Common myeloid progenitor, CD34-positive (primary cell): Measurements from ENCODE around the gene NAPSA.

ENCODE experiments used
- CTCF ChIA-PET: fragments of 350-600 bp; sonication (Branson Sonifier 250); formaldehyde crosslinking; loops from one replicate; lab custom pipeline; 2021; ENCODE audit warnings: antibody characterized with exemption; lab: Charles Lee
- POLR2A ChIA-PET: fragments of 350-600 bp; sonication (Branson Sonifier 250); formaldehyde crosslinking; loops from one replicate; lab custom pipeline; 2021; ENCODE audit warnings: antibody characterized with exemption; lab: Charles Lee
- DNase-seq, 3 donors: peaks; one replicate each; pipeline versions ENCODE4 v3.0.0 to v3.0.0-alpha.2; 2013
- H3K27ac ChIP-seq, 2 experiments: 1 replicate in 1 of 2; 2 replicates in 1 of 2; pipeline ENCODE4 v1.7.0; 2013; ENCODE audit warnings: inconsistent platforms in 2 of 2, low read length in 2 of 2, mild to moderate bottlenecking in 2 of 2, low read depth in 1 of 2, moderate library complexity in 1 of 2; ENCODE audit not compliant: severe bottlenecking in 2 of 2, insufficient read depth in 1 of 2, poor library complexity in 1 of 2
- H3K27me3 ChIP-seq, 5 experiments: replicated peaks in 2 of 5; 1 replicate in 3 of 5; 2 replicates in 2 of 5; pipeline versions ENCODE4 v1.6.1 to v1.7.0; 2013; ENCODE audit warnings: low read length in 4 of 5, mild to moderate bottlenecking in 2 of 5, moderate library complexity in 2 of 5, inconsistent platforms in 1 of 5; ENCODE audit not compliant: insufficient read depth in 5 of 5, control insufficient read depth in 4 of 5
- H3K36me3 ChIP-seq, 4 experiments: 1 replicate in 2 of 4; 2 replicates in 2 of 4; pipeline versions ENCODE4 v1.6.1 to v1.7.0; 2013; ENCODE audit warnings: low read length in 3 of 4, control low read depth in 1 of 4, mild to moderate bottlenecking in 1 of 4; ENCODE audit not compliant: control insufficient read depth in 4 of 4, insufficient read depth in 4 of 4
- H3K4me1 ChIP-seq, 4 experiments: 1 replicate in 3 of 4; 2 replicates in 1 of 4; pipeline versions ENCODE4 v1.6.1 to v1.7.1; 2013; ENCODE audit warnings: low read length in 3 of 4, mild to moderate bottlenecking in 3 of 4, control low read depth in 1 of 4, inconsistent platforms in 1 of 4, moderate library complexity in 1 of 4; ENCODE audit not compliant: control insufficient read depth in 4 of 4, insufficient read depth in 4 of 4; ENCODE audit errors: control extremely low read depth in 1 of 4
- H3K4me3 ChIP-seq, 7 experiments: 1 replicate in 4 of 7; 2 replicates in 3 of 7; pipeline versions ENCODE4 v1.5.1 to v1.7.0; 2013; ENCODE audit warnings: mild to moderate bottlenecking in 7 of 7, low read length in 6 of 7, moderate library complexity in 6 of 7, inconsistent platforms in 2 of 7, low read depth in 2 of 7, control low read depth in 1 of 7; ENCODE audit not compliant: insufficient read depth in 4 of 7, control insufficient read depth in 1 of 7; ENCODE audit errors: extremely low read depth in 1 of 7
- H3K9me3 ChIP-seq, 5 experiments: 1 replicate in 4 of 5; 2 replicates in 1 of 5; pipeline versions ENCODE4 v1.6.1 to v1.7.1; 2013; ENCODE audit warnings: low read length in 4 of 5, mild to moderate bottlenecking in 2 of 5, inconsistent platforms in 1 of 5, low read depth in 1 of 5, moderate library complexity in 1 of 5; ENCODE audit not compliant: control insufficient read depth in 4 of 5, insufficient read depth in 2 of 5; ENCODE audit errors: control extremely low read depth in 1 of 5
- WGBS: methylation state at CpG from one replicate; pipeline ENCODE4 v1.1.5; 2013; ENCODE audit not compliant: insufficient coverage; 5-methylcytosine and 5-hydroxymethylcytosine counted together

The NAPSA gene

GRCh38 chr19:50317115-50317514 lies 48.3 kb downstream of the NAPSA start:
- Histone ChIP-seq H3K9me3 (peaks cover 0 to 7% (median 1%) of the 10 kb centered on the region in 5 experiments), H3K4me3 (no peak overlapping the region), H3K4me1 (peaks cover 0 to 4% (median 0%) of the 10 kb centered on the region in 4 experiments), H3K27ac (no peak overlapping the region), H3K36me3 (no peaks in the 10 kb centered on the region), H3K27me3 (peaks cover 3 to 81% (median 20%) of the 10 kb centered on the region in 5 experiments)
- POLR2A ChIA-PET, result no interaction called here
- WGBS, result 83% methylated on average over 4 of the region's 4 CpGs
- CTCF ChIA-PET, result no interaction called here
- no peak for DNase-seq

GRCh38 chr19:50315773-50316448 lies 49.5 kb downstream of the NAPSA start:
- ChIA-PET POLR2A (no interaction called here), CTCF (no interaction called here)
- Histone ChIP-seq H3K4me1 (peaks cover 0 to 4% (median 0%) of the 10 kb centered on the region in 4 experiments), H3K36me3 (no peaks in the 10 kb centered on the region), H3K27me3 (peaks cover 3 to 84% (median 26%) of the 10 kb centered on the region in 5 experiments), H3K27ac (no peak overlapping the region), H3K4me3 (peak overlapping the region in 1 of 7 experiments; percentile 28), H3K9me3 (peaks cover 0 to 7% (median 1%) of the 10 kb centered on the region in 5 experiments)
- 0% methylated on average over 4 of the region's 18 CpGs for WGBS
- peak; percentile 22 to 57 (median 45) for DNase-seq

DNA sequence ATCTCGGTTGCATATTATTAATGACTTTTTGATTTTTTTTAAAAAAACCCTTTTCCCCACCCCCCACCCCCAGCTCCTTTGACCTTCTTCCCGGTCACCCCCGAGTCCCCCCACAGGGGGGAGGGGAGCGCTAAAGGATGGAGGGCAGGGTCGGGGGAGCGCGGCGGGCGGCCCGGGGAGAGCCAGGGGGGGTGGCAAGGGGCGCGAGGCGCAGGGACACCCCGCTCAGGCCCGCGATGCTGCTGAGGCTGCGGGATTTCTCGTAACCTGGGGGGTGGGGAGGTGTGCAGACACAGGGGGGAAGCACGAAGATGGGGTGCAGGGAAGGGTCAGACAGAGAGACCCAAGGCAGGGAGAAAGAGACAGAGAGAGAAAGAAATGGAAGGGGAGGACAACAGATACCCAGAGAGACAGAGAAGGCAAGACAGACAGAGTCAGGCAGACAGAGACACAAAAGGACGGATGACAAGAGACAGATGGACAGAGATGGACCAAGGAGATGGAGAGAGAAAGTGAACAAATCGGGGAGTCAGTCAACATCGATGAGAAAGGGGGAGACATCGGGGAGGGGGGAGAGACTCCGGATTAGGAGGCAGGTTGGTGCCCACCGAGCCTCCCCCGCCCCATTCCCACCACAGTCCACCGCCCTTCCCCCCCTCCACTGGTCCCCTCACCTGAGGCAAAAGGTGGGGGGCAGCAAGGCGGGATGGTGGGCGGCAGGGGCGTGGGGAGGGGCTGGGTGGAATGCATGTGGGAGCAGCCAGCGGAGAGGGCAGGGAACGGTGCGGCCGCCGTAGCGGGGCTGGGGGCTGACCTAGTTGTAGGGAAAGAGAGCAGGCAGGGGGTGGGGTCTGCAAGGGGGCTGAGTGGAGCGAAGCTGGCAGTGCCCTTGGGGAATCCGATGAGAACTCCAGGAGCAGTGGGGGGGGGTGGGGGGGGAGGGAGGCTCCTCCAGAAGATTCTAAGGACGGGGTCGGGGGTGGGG lies 50.4 kb downstream of the NAPSA start:
- ChIA-PET CTCF (no interaction called here), POLR2A (no interaction called here)

GRCh38 chr19:50313812-50314536 lies 51.5 kb downstream of the NAPSA start:
- WGBS, result 8% methylated on average over 12 of the region's 20 CpGs
- Histone ChIP-seq H3K4me3 (no peak overlapping the region), H3K27me3 (peaks cover 3 to 96% (median 29%) of the 10 kb centered on the region in 5 experiments), H3K9me3 (peaks cover 0 to 7% (median 1%) of the 10 kb centered on the region in 5 experiments), H3K27ac (no peak overlapping the region), H3K36me3 (no peaks in the 10 kb centered on the region), H3K4me1 (peaks cover 0 to 4% (median 0%) of the 10 kb centered on the region in 4 experiments)
- POLR2A ChIA-PET, result no interaction called here
- CTCF ChIA-PET, result no interaction called here
- DNase-seq, result no peak

More for the DNA sequence above, 50.4 kb downstream of the NAPSA start:
- H3K27me3 ChIP-seq, result peaks cover 3 to 93% (median 33%) of the 10 kb centered on the region in 5 experiments
- 3% methylated on average over 19 of the region's 40 CpGs for whole genome bisulfite sequencing
- no peaks in the 10 kb centered on the region for H3K36me3 ChIP-seq
- DNase-seq, result no peak
- peaks cover 0 to 7% (median 1%) of the 10 kb centered on the region in 5 experiments for H3K9me3 ChIP-seq
- H3K27ac ChIP-seq, result no peak overlapping the region
- no peak overlapping the region for H3K4me3 ChIP-seq
- peaks cover 0 to 4% (median 0%) of the 10 kb centered on the region in 4 experiments for H3K4me1 ChIP-seq

DNA sequence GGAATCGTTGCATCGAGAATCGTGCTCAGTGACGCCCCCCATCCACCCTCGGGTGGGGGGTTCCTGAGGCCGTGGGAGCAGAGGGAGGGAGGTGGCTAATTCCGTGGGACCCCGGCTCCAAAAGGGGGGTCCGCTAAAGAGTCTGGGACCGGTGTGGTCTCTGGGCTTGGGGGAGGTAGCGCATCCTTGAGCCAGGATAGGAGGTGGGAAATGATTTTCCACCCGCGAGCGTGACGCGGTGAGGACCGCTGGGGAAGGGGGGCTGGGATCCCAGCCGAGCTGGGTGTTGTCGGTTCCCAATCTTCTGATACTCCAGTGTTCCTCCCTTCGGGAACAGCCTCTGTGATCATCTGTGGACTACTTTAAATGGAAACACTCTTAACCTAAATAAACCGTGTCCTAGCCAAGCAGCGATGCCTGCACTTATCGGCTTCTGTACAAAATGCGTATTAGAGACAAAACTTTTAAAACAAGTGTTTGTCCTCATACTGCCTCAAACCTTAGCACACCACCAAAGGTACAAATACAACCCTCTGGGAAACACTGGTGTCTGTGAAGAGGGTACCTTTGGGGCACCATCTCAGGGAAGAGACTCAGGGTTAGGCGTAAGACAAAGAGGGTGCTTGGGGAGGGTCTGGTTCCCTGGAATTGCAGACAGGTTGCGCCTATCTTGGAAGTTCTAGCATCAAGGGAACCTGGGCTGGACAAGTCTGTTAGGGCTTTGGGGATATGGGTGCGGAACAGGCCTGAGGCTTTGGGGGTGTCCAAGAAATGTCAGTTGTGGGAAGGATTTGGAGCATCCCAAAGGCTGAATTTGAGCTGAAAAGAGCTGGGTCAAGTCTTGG lies 52.2 kb downstream of the NAPSA start:
- Histone ChIP-seq H3K27ac (no peak overlapping the region), H3K9me3 (peaks cover 1 to 9% (median 6%) of the 10 kb centered on the region in 5 experiments), H3K4me1 (peaks cover 0 to 4% (median 0%) of the 10 kb centered on the region in 4 experiments), H3K27me3 (peaks cover 3 to 96% (median 28%) of the 10 kb centered on the region in 5 experiments), H3K4me3 (no peak overlapping the region), H3K36me3 (no peaks in the 10 kb centered on the region)
- WGBS, result 15% methylated on average over 22 of the region's 27 CpGs
- ChIA-PET CTCF (no interaction called here), POLR2A (no interaction called here)
- DNase-seq, result no peak
